Lung (tissue), 12 donors: ENCODE measurements around the gene GFRA3. TPM values are rescaled to one million over a fixed set of nuclear protein-coding genes. Genes with fewer than 3 reads are reported as not detected.
A peak's percentile ranks its signal among the peaks of the same experiment; 100 is the strongest.

Source experiments
- ATAC-seq: fragments of 200-7000 bp; cut with Tn5 transposase; one replicate; pipeline ENCODE4 v1.9.1; 2020; ENCODE audit warnings: moderate number of reproducible peaks; ENCODE audit not compliant: insufficient read depth, low FRiP score
- DNase-seq, 3 donors: peaks; one replicate each; pipeline ENCODE4 v3.0.0-alpha.2; 2013 to 2017
- H3K27ac ChIP-seq, 2 donors: one replicate each; pipeline ENCODE4 v1.5.1; 2013; ENCODE audit warnings: mild to moderate bottlenecking in 2 of 2, moderate library complexity in 2 of 2, control low read depth in 1 of 2, inconsistent platforms in 1 of 2, low read depth in 1 of 2, low read length in 1 of 2
- H3K27me3 ChIP-seq, 3 donors: one replicate each; pipeline ENCODE4 v1.5.1; 2013; ENCODE audit warnings: low read length in 2 of 3; ENCODE audit not compliant: control insufficient read depth in 3 of 3, insufficient read depth in 3 of 3
- H3K36me3 ChIP-seq, 4 donors: one replicate each; pipeline ENCODE4 v1.5.1; 2013; ENCODE audit warnings: low read length in 4 of 4, mild to moderate bottlenecking in 1 of 4, moderate library complexity in 1 of 4; ENCODE audit not compliant: control insufficient read depth in 4 of 4, insufficient read depth in 4 of 4
- H3K4me1 ChIP-seq, 5 donors: one replicate each; pipeline ENCODE4 v1.5.1; 2013; ENCODE audit warnings: low read length in 5 of 5, mild to moderate bottlenecking in 2 of 5, moderate library complexity in 1 of 5; ENCODE audit not compliant: control insufficient read depth in 5 of 5, insufficient read depth in 5 of 5
- H3K4me3 ChIP-seq: one replicate; pipeline ENCODE4 v1.5.1; 2013; ENCODE audit warnings: mild to moderate bottlenecking, control low read depth, moderate library complexity
- H3K9ac ChIP-seq, 2 donors: one replicate each; pipeline ENCODE4 v1.5.1; 2013; ENCODE audit warnings: low read length in 2 of 2, control low read depth in 1 of 2; ENCODE audit not compliant: insufficient read depth in 1 of 2
- H3K9me3 ChIP-seq, 4 donors: one replicate each; pipeline ENCODE4 v1.5.1; 2013; ENCODE audit warnings: low read length in 3 of 4, mild to moderate bottlenecking in 1 of 4, moderate library complexity in 1 of 4; ENCODE audit not compliant: control insufficient read depth in 4 of 4, insufficient read depth in 3 of 4
- WGBS, 2 donors: extraction: QIAGEN DNeasy Blood & Tissue Kit; methylation state at CpG; one replicate each; pipeline ENCODE4 v1.1.7; 2013; 5-methylcytosine and 5-hydroxymethylcytosine counted together
- polyA plus RNA-seq, 2 donors: library from polyadenylated mRNA; stranded (reverse); fragments of 200-250 nt; gene quantifications; one replicate each; pipeline ENCODE4 v1.2.1, GENCODE V29; 2013
- total RNA-seq, 2 donors: library from RNA; depleted of rRNA in 1 of 2; stranded (reverse); fragments of >200 nt in 1 of 2; gene quantifications; one replicate each; pipeline ENCODE4 v1.2.1, GENCODE V29; 2014 to 2021
- TF ChIP-seq, protein P1 (sequence below): IDR thresholded peaks from 2 replicates; pipeline ENCODE4 v1.5.1; 2012; ENCODE audit warnings: mild to moderate bottlenecking; ENCODE audit errors: control extremely low read depth, extremely low read depth
- donor health status: control.
- donor health status: control.
- donor health status: Bipolar disorder and iron deficiency.
- donor health status: healthy.
- donor health status: DM: yes; HTN: yes; CAD: no.

Gene GFRA3
- total and polyA plus RNA-seq, 4 donors: 0.11 to 0.57 (median 0.18) TPM; not detected in 1

DNA sequence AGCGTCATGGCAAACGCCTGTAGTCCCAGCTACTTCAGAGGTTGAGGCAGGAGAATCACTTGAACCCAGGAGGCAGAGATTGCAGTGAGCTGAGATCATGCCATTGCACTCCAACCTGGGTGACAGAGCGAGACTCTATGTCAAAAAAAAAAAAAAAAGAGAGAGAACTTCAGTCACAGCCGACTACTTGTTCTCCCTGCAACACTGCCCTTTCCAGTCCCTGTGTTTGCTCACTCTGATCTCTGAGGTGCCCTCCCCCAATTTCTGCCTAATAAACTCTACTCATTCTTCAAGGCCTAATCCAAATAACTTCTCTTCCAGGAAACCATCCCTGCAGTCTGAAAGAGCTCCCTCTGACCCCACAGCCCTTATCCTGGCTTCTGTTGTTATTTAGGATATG, 28.1 kb downstream of the GFRA3 start:
- Histone ChIP-seq H3K9ac (no peak overlapping the region), H3K4me1 (peaks cover 0 to 16% (median 0%) of the 10 kb centered on the region in 5 donors), H3K36me3 (no peaks in the 10 kb centered on the region), H3K27me3 (peaks cover 0 to 2% (median 0%) of the 10 kb centered on the region in 3 donors), H3K9me3 (no peaks in the 10 kb centered on the region), H3K27ac (no peak overlapping the region), H3K4me3 (no peak overlapping the region)
- ATAC-seq (no peak), DNase-seq (peak in 1 of 3 donors; percentile 40)
- TF ChIP-seq, protein P1, sequence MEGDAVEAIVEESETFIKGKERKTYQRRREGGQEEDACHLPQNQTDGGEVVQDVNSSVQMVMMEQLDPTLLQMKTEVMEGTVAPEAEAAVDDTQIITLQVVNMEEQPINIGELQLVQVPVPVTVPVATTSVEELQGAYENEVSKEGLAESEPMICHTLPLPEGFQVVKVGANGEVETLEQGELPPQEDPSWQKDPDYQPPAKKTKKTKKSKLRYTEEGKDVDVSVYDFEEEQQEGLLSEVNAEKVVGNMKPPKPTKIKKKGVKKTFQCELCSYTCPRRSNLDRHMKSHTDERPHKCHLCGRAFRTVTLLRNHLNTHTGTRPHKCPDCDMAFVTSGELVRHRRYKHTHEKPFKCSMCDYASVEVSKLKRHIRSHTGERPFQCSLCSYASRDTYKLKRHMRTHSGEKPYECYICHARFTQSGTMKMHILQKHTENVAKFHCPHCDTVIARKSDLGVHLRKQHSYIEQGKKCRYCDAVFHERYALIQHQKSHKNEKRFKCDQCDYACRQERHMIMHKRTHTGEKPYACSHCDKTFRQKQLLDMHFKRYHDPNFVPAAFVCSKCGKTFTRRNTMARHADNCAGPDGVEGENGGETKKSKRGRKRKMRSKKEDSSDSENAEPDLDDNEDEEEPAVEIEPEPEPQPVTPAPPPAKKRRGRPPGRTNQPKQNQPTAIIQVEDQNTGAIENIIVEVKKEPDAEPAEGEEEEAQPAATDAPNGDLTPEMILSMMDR: no peak
- 61 to 90% methylated on average over 4 of the region's 4 CpGs for WGBS, 2 donors

DNA sequence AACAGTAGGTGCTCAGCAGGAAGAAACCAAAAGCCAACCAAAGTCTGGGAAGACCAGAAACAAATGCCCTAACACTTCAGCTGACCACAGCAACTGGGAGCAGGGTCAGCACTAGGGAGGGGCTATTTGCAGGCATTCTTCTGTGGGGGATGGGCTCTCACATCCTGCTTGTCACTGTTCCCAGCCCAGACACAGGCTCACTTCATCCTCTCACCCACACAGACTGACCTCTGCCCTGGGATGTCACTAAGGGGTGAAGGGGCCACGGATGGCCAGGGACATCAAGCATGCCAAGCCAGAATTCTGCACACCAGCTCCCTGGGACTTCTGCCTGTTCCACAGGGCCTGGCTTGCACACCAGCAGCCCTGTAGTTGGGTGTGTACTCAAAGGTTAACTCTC, 28.7 kb downstream of the GFRA3 start:
- Histone ChIP-seq H3K4me1 (peaks cover 0 to 16% (median 0%) of the 10 kb centered on the region in 5 donors), H3K9me3 (no peaks in the 10 kb centered on the region), H3K27ac (no peak overlapping the region), H3K4me3 (no peak overlapping the region), H3K9ac (no peak overlapping the region), H3K36me3 (no peaks in the 10 kb centered on the region), H3K27me3 (peaks cover 0 to 6% (median 3%) of the 10 kb centered on the region in 3 donors)
- DNase-seq (peak in 2 of 3 donors; percentile 21 to 35), ATAC-seq (no peak)
- TF ChIP-seq, protein P1: no peak
- 63 to 80% methylated on average over 1 of the region's 1 CpG for WGBS, 2 donors

DNA sequence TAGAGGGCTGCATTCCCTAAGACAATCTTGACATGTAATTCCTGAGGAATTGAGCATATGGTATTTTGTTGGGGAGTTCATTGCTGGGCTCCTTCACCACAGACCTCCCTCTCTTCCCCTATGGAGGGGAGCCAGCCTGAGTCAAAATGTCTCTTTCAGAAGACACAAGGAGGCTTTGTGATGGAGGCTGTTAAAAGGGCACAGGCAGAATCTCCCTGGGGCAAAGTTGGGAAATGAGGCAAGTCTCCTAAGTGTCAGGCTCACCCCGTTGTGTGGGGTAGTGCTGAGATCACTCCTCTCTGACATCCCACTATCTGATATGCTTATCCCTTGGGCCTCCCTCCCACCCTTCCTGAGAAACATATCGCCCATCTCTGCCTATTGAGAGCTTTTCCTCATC, 30.6 kb downstream of the GFRA3 start:
- Histone ChIP-seq H3K4me1 (peaks cover 0 to 16% (median 0%) of the 10 kb centered on the region in 5 donors), H3K36me3 (no peaks in the 10 kb centered on the region), H3K4me3 (no peak overlapping the region), H3K27me3 (peaks cover 0 to 6% (median 4%) of the 10 kb centered on the region in 3 donors), H3K9ac (no peak overlapping the region), H3K9me3 (no peaks in the 10 kb centered on the region), H3K27ac (no peak overlapping the region)
- TF ChIP-seq, protein P1: no peak
- no peak for DNase-seq
- 70 to 74% methylated on average over 2 of the region's 2 CpGs for WGBS, 2 donors
- no peak for ATAC-seq
